Body of pancreas (tissue), 4 donors: ENCODE data around the gene KAT6B.

Experiments used
- POLR2A ChIP-seq, 3 donors: fragments of 450-650 bp; IDR thresholded peaks; one replicate each; pipeline ENCODE4 v1.6.1; 2016; ENCODE audit warnings: antibody characterized with exemption in 3 of 3, mild to moderate bottlenecking in 2 of 3
- TF ChIP-seq, protein P1 (sequence below), 7 experiments: fragments of 450-650 bp in 4 of 7; fragments of 200-600 bp in 3 of 7; sonication (generic) in 3 of 7; IDR thresholded peaks; one replicate each; pipeline ENCODE4 v1.5.1; 2016 to 2019; ENCODE audit warnings: antibody characterized with exemption in 7 of 7

DNA sequence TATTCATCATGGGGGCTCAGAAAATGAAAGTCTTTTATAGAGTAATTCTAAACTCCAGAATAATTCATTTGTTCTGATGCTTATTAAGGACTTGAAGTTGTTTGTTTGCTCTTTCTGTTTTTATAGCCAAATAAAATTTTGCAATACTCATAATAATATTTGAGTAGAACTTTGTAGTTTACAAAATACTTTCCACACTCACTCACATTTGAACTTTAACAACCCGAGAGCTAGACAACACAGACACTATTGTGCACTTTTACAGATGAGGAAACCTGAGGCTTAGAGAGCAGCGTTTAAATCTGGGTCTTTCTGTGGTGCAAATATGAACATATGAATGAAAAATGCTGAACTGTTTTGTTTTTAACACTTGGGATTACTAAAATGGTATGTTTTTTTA lies 126.8 kb downstream of the KAT6B start:
- TF ChIP-seq, protein P1, sequence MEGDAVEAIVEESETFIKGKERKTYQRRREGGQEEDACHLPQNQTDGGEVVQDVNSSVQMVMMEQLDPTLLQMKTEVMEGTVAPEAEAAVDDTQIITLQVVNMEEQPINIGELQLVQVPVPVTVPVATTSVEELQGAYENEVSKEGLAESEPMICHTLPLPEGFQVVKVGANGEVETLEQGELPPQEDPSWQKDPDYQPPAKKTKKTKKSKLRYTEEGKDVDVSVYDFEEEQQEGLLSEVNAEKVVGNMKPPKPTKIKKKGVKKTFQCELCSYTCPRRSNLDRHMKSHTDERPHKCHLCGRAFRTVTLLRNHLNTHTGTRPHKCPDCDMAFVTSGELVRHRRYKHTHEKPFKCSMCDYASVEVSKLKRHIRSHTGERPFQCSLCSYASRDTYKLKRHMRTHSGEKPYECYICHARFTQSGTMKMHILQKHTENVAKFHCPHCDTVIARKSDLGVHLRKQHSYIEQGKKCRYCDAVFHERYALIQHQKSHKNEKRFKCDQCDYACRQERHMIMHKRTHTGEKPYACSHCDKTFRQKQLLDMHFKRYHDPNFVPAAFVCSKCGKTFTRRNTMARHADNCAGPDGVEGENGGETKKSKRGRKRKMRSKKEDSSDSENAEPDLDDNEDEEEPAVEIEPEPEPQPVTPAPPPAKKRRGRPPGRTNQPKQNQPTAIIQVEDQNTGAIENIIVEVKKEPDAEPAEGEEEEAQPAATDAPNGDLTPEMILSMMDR (IDR thresholded peaks at IDR 0.05), result no peak
- no peak for TF ChIP-seq POLR2A (IDR thresholded peaks at IDR 0.05)
